SK-MEL-5 (cell line): ENCODE results near the gene CACNB4. TPM values are rescaled to one million over a fixed set of nuclear protein-coding genes. Genes with fewer than 3 reads are reported as not detected.

Source experiments
- small RNA-seq, 2 experiments: library from RNA; depleted of rRNA; stranded (forward); fragments of <200 nt; gene quantifications; one replicate each; pipeline ENCODE3, GENCODE V24; 2014
- total RNA-seq: library from RNA; depleted of rRNA; stranded (reverse); fragments of >200 nt; shearing (Covaris generic); gene quantifications from 2 replicates; pipeline ENCODE4 v1.2.3, GENCODE V29; 2014; rRNA removed

The CACNB4 gene
- total RNA-seq, 1 experiment from 2014 or later, result 0.29 TPM

Small RNA genes lying within 50 kb of the gene (small RNA-seq; reads per million reads assigned to genes)
- 0 to 0.14 reads per million in 2 experiments for gene RPL30P2

Other genes with a start within 250 kb of the CACNB4 start
- gene STAM2, start 76.7 kb upstream of the CACNB4 start, total RNA-seq, result 27.3 and 27.5 TPM in 2 replicates
- gene FMNL2, start 236.1 kb upstream of the CACNB4 start, total RNA-seq, result 50.8 and 57.5 TPM in 2 replicates